H9 (cell line): ENCODE measurements around the gene TSPAN18. TPM values are rescaled to one million over a fixed set of nuclear protein-coding genes. Genes with fewer than 3 reads are reported as not detected.

ENCODE experiments used
- DNase-seq: peaks from one replicate; pipeline ENCODE4 v3.0.0-alpha.2; 2017
- H2AFZ ChIP-seq: one replicate; pipeline ENCODE4 v1.6.1; 2013; ENCODE audit warnings: mild to moderate bottlenecking, low read length, control low read depth, moderate library complexity
- H2AK5ac ChIP-seq: 2 replicates; pipeline ENCODE4 v1.6.1; 2013; ENCODE audit warnings: low read length, control low read depth, mixed read lengths; ENCODE audit not compliant: insufficient read length
- H2BK120ac ChIP-seq: one replicate; pipeline ENCODE4 v1.6.1; 2013; ENCODE audit warnings: low read depth, mild to moderate bottlenecking, low read length, control low read depth, inconsistent platforms; ENCODE audit not compliant: poor library complexity, severe bottlenecking
- H2BK12ac ChIP-seq: 2 replicates; pipeline ENCODE4 v1.6.1; 2013; ENCODE audit warnings: low read length, control low read depth, mixed read lengths, low read depth; ENCODE audit not compliant: insufficient read length
- H2BK15ac ChIP-seq: 2 replicates; pipeline ENCODE4 v1.6.1; 2013; ENCODE audit warnings: low read depth, low read length, control low read depth
- H2BK20ac ChIP-seq: one replicate; pipeline ENCODE4 v1.6.1; 2013; ENCODE audit warnings: low read depth, mild to moderate bottlenecking, low read length, control low read depth, inconsistent platforms; ENCODE audit not compliant: poor library complexity, severe bottlenecking
- H2BK5ac ChIP-seq: 2 replicates; pipeline ENCODE4 v1.6.1; 2013; ENCODE audit warnings: low read length, control low read depth, mixed read lengths; ENCODE audit not compliant: insufficient read length
- H3K14ac ChIP-seq: 2 replicates; pipeline ENCODE4 v1.6.1; 2013; ENCODE audit warnings: low read length, control low read depth; ENCODE audit not compliant: insufficient read depth
- H3K18ac ChIP-seq: 2 replicates; pipeline ENCODE4 v1.6.1; 2013; ENCODE audit warnings: low read depth, mild to moderate bottlenecking, mixed read lengths, low read length, control low read depth; ENCODE audit not compliant: insufficient read length
- H3K23ac ChIP-seq: 2 replicates; pipeline ENCODE4 v1.6.1; 2013; ENCODE audit warnings: low read length, control low read depth, mixed read lengths, low read depth; ENCODE audit not compliant: insufficient read length
- H3K23me2 ChIP-seq: 2 replicates; pipeline ENCODE4 v1.6.1; 2013; ENCODE audit warnings: low read depth, mild to moderate bottlenecking, mixed read lengths, low read length, control low read depth; ENCODE audit not compliant: insufficient read length, poor library complexity, severe bottlenecking
- H3K27ac ChIP-seq: 2 replicates; pipeline ENCODE4 v1.5.1; 2013; ENCODE audit warnings: low read length, control low read depth, mixed read lengths, low read depth; ENCODE audit not compliant: insufficient read length
- H3K27me3 ChIP-seq: 2 replicates; pipeline ENCODE4 v1.6.1; 2013; ENCODE audit warnings: low read length, control low read depth, inconsistent platforms; ENCODE audit not compliant: insufficient read depth
- H3K4ac ChIP-seq: 2 replicates; pipeline ENCODE4 v1.6.1; 2013; ENCODE audit warnings: low read depth, mild to moderate bottlenecking, control low read depth, inconsistent platforms, low read length, moderate library complexity
- H3K4me1 ChIP-seq: 2 replicates; pipeline ENCODE4 v1.6.1; 2013; ENCODE audit warnings: low read length, control low read depth, inconsistent platforms; ENCODE audit not compliant: insufficient read depth
- H3K4me2 ChIP-seq: 2 replicates; pipeline ENCODE4 v1.6.1; 2013; ENCODE audit warnings: low read length, control low read depth, mixed read lengths; ENCODE audit not compliant: insufficient read length, insufficient read depth
- H3K56ac ChIP-seq: 2 replicates; pipeline ENCODE4 v1.6.1; 2013; ENCODE audit warnings: low read depth, mild to moderate bottlenecking, mixed read lengths, low read length, control low read depth; ENCODE audit not compliant: insufficient read length
- H3K79me1 ChIP-seq: 2 replicates; pipeline ENCODE4 v1.6.1; 2013; ENCODE audit warnings: low read depth, mild to moderate bottlenecking, moderate library complexity, low read length, control low read depth, inconsistent platforms; ENCODE audit not compliant: insufficient read depth, poor library complexity, severe bottlenecking
- H3K79me2 ChIP-seq: 2 replicates; pipeline ENCODE4 v1.6.1; 2013; ENCODE audit warnings: low read length, control low read depth, inconsistent platforms; ENCODE audit not compliant: insufficient read depth
- H3K9ac ChIP-seq: 2 replicates; pipeline ENCODE4 v1.6.1; 2013; ENCODE audit warnings: low read length, control low read depth, mixed read lengths; ENCODE audit not compliant: insufficient read length; ENCODE audit errors: extremely low read depth
- H3K9me3 ChIP-seq: one replicate; pipeline ENCODE4 v1.6.1; 2013; ENCODE audit warnings: low read depth, low read length, inconsistent platforms; ENCODE audit not compliant: control insufficient read depth
- H3T11ph ChIP-seq: one replicate; pipeline ENCODE4 v1.6.1; 2013; ENCODE audit warnings: mild to moderate bottlenecking, low read length, control low read depth, inconsistent platforms
- H4K20me1 ChIP-seq: one replicate; pipeline ENCODE4 v1.6.1; 2013; ENCODE audit not compliant: control insufficient read depth, insufficient read length, insufficient read depth
- H4K5ac ChIP-seq: 2 replicates; pipeline ENCODE4 v1.6.1; 2013; ENCODE audit warnings: low read depth, mild to moderate bottlenecking, mixed read lengths, low read length, control low read depth; ENCODE audit not compliant: insufficient read length
- H4K8ac ChIP-seq: replicated peaks from 2 replicates; pipeline ENCODE4 v1.6.1; 2013; ENCODE audit warnings: low read length, control low read depth, mixed read lengths, low read depth; ENCODE audit not compliant: insufficient read length
- H4K91ac ChIP-seq: 2 replicates; pipeline ENCODE4 v1.6.1; 2013; ENCODE audit warnings: low read depth, mild to moderate bottlenecking, moderate library complexity, mixed read lengths, low read length, control low read depth; ENCODE audit not compliant: insufficient read length
- H3K27ac Mint-ChIP-seq, 3 experiments: 2 replicates in 2 of 3; 3 replicates in 1 of 3; pipeline ENCODE4 v1.8.0; 2020 to 2021; ENCODE audit warnings: mixed read lengths in 3 of 3, mild to moderate bottlenecking in 1 of 3, moderate library complexity in 1 of 3
- H3K27me3 Mint-ChIP-seq: 2 replicates; pipeline ENCODE4 v1.8.0; 2021; ENCODE audit warnings: low read depth, mild to moderate bottlenecking, moderate library complexity, mixed read lengths
- H3K36me3 Mint-ChIP-seq, 3 experiments: 2 replicates in 2 of 3; 3 replicates in 1 of 3; pipeline ENCODE4 v1.8.0; 2020 to 2021; ENCODE audit warnings: low read depth in 3 of 3, mixed read lengths in 3 of 3; ENCODE audit not compliant: insufficient read depth in 1 of 3
- H3K4me1 Mint-ChIP-seq, 2 experiments: 2 replicates each; pipeline ENCODE4 v1.8.0; 2020; ENCODE audit warnings: mixed read lengths in 2 of 2
- H3K4me3 Mint-ChIP-seq, 2 experiments: 2 replicates in 1 of 2; 3 replicates in 1 of 2; pipeline ENCODE4 v1.8.0; 2020 to 2021; ENCODE audit warnings: mild to moderate bottlenecking in 2 of 2, mixed read lengths in 2 of 2, moderate library complexity in 1 of 2
- H3K9me3 Mint-ChIP-seq, 2 experiments: 2 replicates in 1 of 2; 3 replicates in 1 of 2; pipeline ENCODE4 v1.8.0; 2020; ENCODE audit warnings: mild to moderate bottlenecking in 2 of 2, mixed read lengths in 2 of 2, moderate library complexity in 1 of 2
- WGBS: extraction: QIAGEN DNeasy Blood & Tissue Kit; methylation state at CpG from one replicate; pipeline ENCODE4 v1.1.7; 2013; ENCODE audit warnings: missing lambda C conversion rate, low lambda C conversion rate, mixed read lengths; ENCODE audit not compliant: insufficient read length; ENCODE audit errors: extremely low coverage; 5-methylcytosine and 5-hydroxymethylcytosine counted together
- total RNA-seq: library from RNA; stranded (reverse); gene quantifications from 2 replicates; pipeline ENCODE4 v1.2.1, GENCODE V29; 2021
- TF ChIP-seq, protein P1 (sequence below): fragments of 200-600 bp; sonication (generic); conservative IDR thresholded peaks from 3 replicates; pipeline ENCODE4 v1.8.0; 2021; ENCODE audit warnings: antibody characterized with exemption, mild to moderate bottlenecking

Gene TSPAN18
- total RNA-seq, 1 experiment from 2014 or later, result 25.3 TPM

DNA sequence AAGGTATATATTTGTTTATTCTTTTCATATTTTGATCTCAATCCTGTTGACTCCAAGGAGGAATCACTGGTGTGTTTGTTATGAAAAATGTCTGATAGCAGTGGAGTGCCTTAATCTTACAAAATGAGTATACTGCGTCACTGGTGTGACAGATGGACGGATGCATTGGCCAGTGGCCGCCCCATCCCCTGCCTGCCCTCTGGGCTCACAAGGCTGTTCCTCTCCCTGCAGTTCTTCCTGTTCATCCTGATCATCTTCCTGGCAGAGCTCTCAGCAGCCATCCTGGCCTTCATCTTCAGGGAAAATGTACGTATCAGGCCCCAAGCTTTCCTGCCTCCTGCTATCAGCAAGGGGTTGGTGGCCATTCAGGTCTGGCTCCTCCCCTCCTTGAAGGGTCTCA, 191.0 kb downstream of the TSPAN18 start:
- no peak overlapping the region for H4K5ac ChIP-seq
- Mint-ChIP-seq H3K27ac (peak overlapping the region in 1 of 3 experiments; percentile 79; a peak in 1 of 7 replicates), H3K4me3 (no peak overlapping the region)

More for the DNA sequence above, 191.0 kb downstream of the TSPAN18 start:
- no peak overlapping the region for H3K4me2 ChIP-seq
- H3K79me1 ChIP-seq, result no peaks in the 10 kb centered on the region
- H3K27ac ChIP-seq, result no peak overlapping the region
- no peak overlapping the region for H4K8ac ChIP-seq
- H4K20me1 ChIP-seq, result no peaks in the 10 kb centered on the region
- no peak overlapping the region for H2BK20ac ChIP-seq
- no peak overlapping the region for H2AK5ac ChIP-seq
- no peak for DNase-seq
- H3K4me1 ChIP-seq, result no peaks in the 10 kb centered on the region
- H3K9me3 ChIP-seq, result no peaks in the 10 kb centered on the region
- H3K9me3 Mint-ChIP-seq, result no peaks in the 10 kb centered on the region
- no peak overlapping the region for H3K18ac ChIP-seq
- no peak overlapping the region for H3K56ac ChIP-seq
- no peak overlapping the region for H2AFZ ChIP-seq
- H4K91ac ChIP-seq, result no peak overlapping the region
- no peak overlapping the region for H3K23ac ChIP-seq
- no peak overlapping the region for H3T11ph ChIP-seq
- TF ChIP-seq, protein P1, sequence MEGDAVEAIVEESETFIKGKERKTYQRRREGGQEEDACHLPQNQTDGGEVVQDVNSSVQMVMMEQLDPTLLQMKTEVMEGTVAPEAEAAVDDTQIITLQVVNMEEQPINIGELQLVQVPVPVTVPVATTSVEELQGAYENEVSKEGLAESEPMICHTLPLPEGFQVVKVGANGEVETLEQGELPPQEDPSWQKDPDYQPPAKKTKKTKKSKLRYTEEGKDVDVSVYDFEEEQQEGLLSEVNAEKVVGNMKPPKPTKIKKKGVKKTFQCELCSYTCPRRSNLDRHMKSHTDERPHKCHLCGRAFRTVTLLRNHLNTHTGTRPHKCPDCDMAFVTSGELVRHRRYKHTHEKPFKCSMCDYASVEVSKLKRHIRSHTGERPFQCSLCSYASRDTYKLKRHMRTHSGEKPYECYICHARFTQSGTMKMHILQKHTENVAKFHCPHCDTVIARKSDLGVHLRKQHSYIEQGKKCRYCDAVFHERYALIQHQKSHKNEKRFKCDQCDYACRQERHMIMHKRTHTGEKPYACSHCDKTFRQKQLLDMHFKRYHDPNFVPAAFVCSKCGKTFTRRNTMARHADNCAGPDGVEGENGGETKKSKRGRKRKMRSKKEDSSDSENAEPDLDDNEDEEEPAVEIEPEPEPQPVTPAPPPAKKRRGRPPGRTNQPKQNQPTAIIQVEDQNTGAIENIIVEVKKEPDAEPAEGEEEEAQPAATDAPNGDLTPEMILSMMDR, result no peak
- no peak overlapping the region for H2BK15ac ChIP-seq
- H3K36me3 Mint-ChIP-seq, result no peaks in the 10 kb centered on the region; a peak in 1 of 7 replicates
- peaks cover 1% of the 10 kb centered on the region for H3K27me3 Mint-ChIP-seq
- no peak overlapping the region for H3K4ac ChIP-seq
- no peak overlapping the region; the same call in 1 of the 2 replicates for H3K14ac ChIP-seq
- H2BK5ac ChIP-seq, result no peak overlapping the region
- no peak overlapping the region for H2BK12ac ChIP-seq
- H3K23me2 ChIP-seq, result no peaks in the 10 kb centered on the region
- no peak overlapping the region for H2BK120ac ChIP-seq
- no peak overlapping the region for H3K9ac ChIP-seq
- H3K4me1 Mint-ChIP-seq, result peaks cover 4 to 7% of the 10 kb centered on the region in 2 experiments
- WGBS, result no CpG with 5 or more reads among the region's 4 CpGs
- no peaks in the 10 kb centered on the region for H3K27me3 ChIP-seq
- H3K79me2 ChIP-seq, result no peaks in the 10 kb centered on the region
